GM18873 (cell line): ENCODE measurements around the gene MDGA2.
"Not testable (repeated sequence)": the region's sequence is repeated elsewhere in the genome, so short reads cannot be mapped to it uniquely, and the experiment has no call there.

ENCODE experiments used
- ATAC-seq: cut with Tn5 transposase; IDR thresholded peaks from one replicate; pipeline ENCODE4 v1.9.1; 2021; ENCODE audit warnings: mild to moderate bottlenecking, moderate library complexity, moderate number of reproducible peaks; ENCODE audit not compliant: unreplicated experiment, low FRiP score

The MDGA2 gene

GRCh38 chr14:47262801-47263200 is 412.6 kb downstream of the MDGA2 start:
- ATAC-seq: no peak

GRCh38 chr14:47261350-47261749 is 414.1 kb downstream of the MDGA2 start:
- no peak for ATAC-seq

GRCh38 chr14:47259796-47260195 is 415.6 kb downstream of the MDGA2 start:
- ATAC-seq: no peak

- ATAC-seq: no peak
Measured at GRCh38 chr14:47257013-47257412, 418.4 kb downstream of the MDGA2 start.

GRCh38 chr14:47252802-47253201 is 422.6 kb downstream of the MDGA2 start:
- ATAC-seq: no peak

- ATAC-seq: no peak
Measured at GRCh38 chr14:47246367-47246766, 429.0 kb downstream of the MDGA2 start.

GRCh38 chr14:47242579-47242978 is 432.8 kb downstream of the MDGA2 start:
- ATAC-seq: not testable (repeated sequence)

- ATAC-seq: no peak
Measured at GRCh38 chr14:47240748-47241437, 434.5 kb downstream of the MDGA2 start.

GRCh38 chr14:47235619-47236018 is 439.8 kb downstream of the MDGA2 start:
- ATAC-seq: no peak

- no peak for ATAC-seq
Measured at GRCh38 chr14:47226877-47227520, 448.4 kb downstream of the MDGA2 start.

GRCh38 chr14:47223656-47224055 is 451.7 kb downstream of the MDGA2 start:
- no peak for ATAC-seq

- ATAC-seq: no peak
Measured at GRCh38 chr14:47220096-47220495, 455.3 kb downstream of the MDGA2 start.

GRCh38 chr14:47211263-47211662 is 464.1 kb downstream of the MDGA2 start:
- no peak for ATAC-seq

- no peak for ATAC-seq
Measured at GRCh38 chr14:47210099-47210498, 465.3 kb downstream of the MDGA2 start.

GRCh38 chr14:47208434-47208833 is 467.0 kb downstream of the MDGA2 start:
- no peak for ATAC-seq

- no peak for ATAC-seq
Measured at GRCh38 chr14:47207617-47208016, 467.8 kb downstream of the MDGA2 start.

- no peak for ATAC-seq
Measured at GRCh38 chr14:47200740-47201139, 474.7 kb downstream of the MDGA2 start.

GRCh38 chr14:47195582-47195981 is 479.8 kb downstream of the MDGA2 start:
- no peak for ATAC-seq

- ATAC-seq: no peak
Measured at GRCh38 chr14:47194055-47194454, 481.4 kb downstream of the MDGA2 start.

GRCh38 chr14:47192203-47192602 is 483.2 kb downstream of the MDGA2 start:
- not testable (repeated sequence) for ATAC-seq

GRCh38 chr14:47191700-47192099 is 483.7 kb downstream of the MDGA2 start:
- no peak for ATAC-seq

- no peak for ATAC-seq
Measured at GRCh38 chr14:47189911-47190484, 485.4 kb downstream of the MDGA2 start.
